ENCODE measurements around the gene OR13A1.

OR13A1 gene

GRCh38 chr10:45253183-45253914 is 62.1 kb downstream of the OR13A1 start:
- Histone ChIP-seq H2AFZ (ENCODE audit: low read length) (no peak overlapping the region), H3K9me3 (replicated peaks; ENCODE audit: insufficient read depth, low read length) (no peaks in the 10 kb centered on the region), H3K9me2 (replicated peaks; ENCODE audit: insufficient read depth, low read length) (no peaks in the 10 kb centered on the region), H3K4me2 (ENCODE audit: low read depth, low read length) (no peak overlapping the region), H3K9ac (ENCODE audit: low read length) (no peak overlapping the region), H3K4me1 (ENCODE audit: low read length) (no peaks in the 10 kb centered on the region), H3K27ac (ENCODE audit: low read length) (no peak overlapping the region), H4K20me1 (ENCODE audit: insufficient read depth, low read length) (no peaks in the 10 kb centered on the region), H3K27me3 (replicated peaks; ENCODE audit: insufficient read depth, low read length) (no peaks in the 10 kb centered on the region), H3K4me3 (ENCODE audit: low read length) (no peak overlapping the region), H3K79me2 (ENCODE audit: low read length) (no peaks in the 10 kb centered on the region), H3F3A (ENCODE audit: insufficient read depth, low read length) (no peaks in the 10 kb centered on the region), H3K36me3 (replicated peaks; ENCODE audit: insufficient read depth, low read length) (no peaks in the 10 kb centered on the region)
- TF ChIP-seq EZH2 (optimal IDR thresholded peaks at IDR 0.05; ENCODE audit: low read depth, low read length) (no peak), CTCF (IDR thresholded peaks at IDR 0.05; ENCODE audit: low read length) (no peak), EZH2phosphoT487 (IDR thresholded peaks at IDR 0.05; ENCODE audit: low read length) (no peak)
- no peak for DNase-seq
